SK-N-SH treated with all-trans-retinoic acid at 6 μM for 48 hours (cell line): ENCODE measurements around the gene CCND3.

ENCODE experiments used
- ATAC-seq: fragments of 200-7000 bp; cut with Tn5 transposase; 3 replicates; pipeline ENCODE4 v1.9.1; 2020; ENCODE audit warnings: mild to moderate bottlenecking, moderate library complexity
- ARNTL ChIP-seq: fragments of 450-650 bp; formaldehyde crosslinking; IDR thresholded peaks from 2 replicates; pipeline ENCODE4 v1.5.0; 2020; ENCODE audit warnings: low read depth, mild to moderate bottlenecking, moderate library complexity, borderline replicate concordance
- BACH2 ChIP-seq: fragments of 250-450 bp; sonication (Bioruptor Pico); IDR thresholded peaks from 2 replicates; pipeline ENCODE4 v1.9.0; 2021; ENCODE audit warnings: mild to moderate bottlenecking, borderline replicate concordance
- CREB5 ChIP-seq: fragments of 250-450 bp; sonication (Bioruptor Pico); IDR thresholded peaks from 2 replicates; pipeline ENCODE4 v1.5.1; 2020; ENCODE audit warnings: low read depth, mild to moderate bottlenecking, moderate library complexity
- CSDC2 ChIP-seq: fragments of 250-450 bp; sonication (Bioruptor Pico); IDR thresholded peaks from 2 replicates; pipeline ENCODE4 v1.5.0; 2020; ENCODE audit warnings: mild to moderate bottlenecking, moderate library complexity
- CSRNP3 ChIP-seq: fragments of 250-450 bp; sonication (Bioruptor Pico); IDR thresholded peaks from 2 replicates; pipeline ENCODE4 v1.5.1; 2021; ENCODE audit warnings: mild to moderate bottlenecking, moderate library complexity
- ESRRG ChIP-seq: fragments of 250-450 bp; sonication (Bioruptor Pico); IDR thresholded peaks from 2 replicates; pipeline ENCODE4 v1.6.1; 2021; ENCODE audit warnings: mild to moderate bottlenecking
- GLIS3 ChIP-seq: fragments of 250-450 bp; sonication (Bioruptor Pico); IDR thresholded peaks from 2 replicates; pipeline ENCODE4 v1.5.0; 2020; ENCODE audit warnings: mild to moderate bottlenecking, moderate library complexity
- ISL1 ChIP-seq: fragments of 250-450 bp; sonication (Bioruptor Pico); IDR thresholded peaks from 2 replicates; pipeline ENCODE4 v2.1.2; 2022; ENCODE audit warnings: mild to moderate bottlenecking, moderate library complexity
- OSR1 ChIP-seq: fragments of 250-450 bp; sonication (Bioruptor Pico); IDR thresholded peaks from 2 replicates; pipeline ENCODE4 v1.8.0; 2022; ENCODE audit warnings: moderate library complexity, mild to moderate bottlenecking, inconsistent platforms
- PATZ1 ChIP-seq: fragments of 250-450 bp; sonication (Bioruptor Pico); IDR thresholded peaks from 2 replicates; pipeline ENCODE4 v1.8.0; 2020; ENCODE audit warnings: mild to moderate bottlenecking, moderate library complexity, borderline replicate concordance
- POU6F1 ChIP-seq: fragments of 250-450 bp; sonication (Bioruptor Pico); IDR thresholded peaks from 2 replicates; pipeline ENCODE4 v1.8.0; 2021; ENCODE audit warnings: low read depth, mild to moderate bottlenecking, moderate library complexity, borderline replicate concordance
- PPARA ChIP-seq: fragments of 250-450 bp; sonication (Bioruptor Pico); IDR thresholded peaks from 2 replicates; pipeline ENCODE4 v1.5.0; 2020; ENCODE audit warnings: mild to moderate bottlenecking, borderline replicate concordance
- RARB ChIP-seq: fragments of 250-450 bp; sonication (Bioruptor Pico); IDR thresholded peaks from 2 replicates; pipeline ENCODE4 v1.8.0; 2021; ENCODE audit warnings: mild to moderate bottlenecking, moderate library complexity
- SNAI2 ChIP-seq: fragments of 250-450 bp; sonication (Bioruptor Pico); IDR thresholded peaks from 2 replicates; pipeline ENCODE4 v1.5.0; 2020; ENCODE audit warnings: mild to moderate bottlenecking, moderate library complexity
- TCF4 ChIP-seq: fragments of 250-450 bp; sonication (Bioruptor Pico); IDR thresholded peaks from 2 replicates; pipeline ENCODE4 v1.8.0; 2021; ENCODE audit warnings: mild to moderate bottlenecking, moderate library complexity, borderline replicate concordance
- TOX ChIP-seq: fragments of 250-450 bp; sonication (Bioruptor Pico); IDR thresholded peaks from 2 replicates; pipeline ENCODE4 v1.8.0; 2021; ENCODE audit warnings: mild to moderate bottlenecking, moderate library complexity, borderline replicate concordance
- TSHZ2 ChIP-seq: fragments of 250-450 bp; sonication (Bioruptor Pico); IDR thresholded peaks from 2 replicates; pipeline ENCODE4 v1.5.0; 2020; ENCODE audit warnings: mild to moderate bottlenecking, moderate library complexity
- ZC3H10 ChIP-seq: fragments of 250-450 bp; sonication (Bioruptor Pico); IDR thresholded peaks from 2 replicates; pipeline ENCODE4 v1.5.1; 2021; ENCODE audit warnings: mild to moderate bottlenecking, moderate library complexity
- ZFP30 ChIP-seq: fragments of 450-650 bp; formaldehyde crosslinking; IDR thresholded peaks from 2 replicates; pipeline ENCODE4 v1.5.0; 2022; ENCODE audit warnings: mild to moderate bottlenecking, moderate library complexity
- ZNF565 ChIP-seq: fragments of 450-650 bp; formaldehyde crosslinking; conservative IDR thresholded peaks from 2 replicates; pipeline ENCODE4 v1.5.0; 2020; ENCODE audit warnings: low read depth, mild to moderate bottlenecking, moderate library complexity
- ZNF70 ChIP-seq: fragments of 450-650 bp; formaldehyde crosslinking; IDR thresholded peaks from 2 replicates; pipeline ENCODE4 v1.5.0; 2020; ENCODE audit warnings: mild to moderate bottlenecking, moderate library complexity
- ZNF8 ChIP-seq: fragments of 450-650 bp; formaldehyde crosslinking; IDR thresholded peaks from 2 replicates; pipeline ENCODE4 v1.5.0; 2020; ENCODE audit warnings: mild to moderate bottlenecking, moderate library complexity

Gene CCND3

GRCh38 chr6:41892921-41893564, 48.6 kb downstream of the CCND3 start:
- no peak for ATAC-seq
- no peak for TF ChIP-seq ZNF70
- no peak for TF ChIP-seq BACH2 (CRISPR knock-in tag)
- no peak for TF ChIP-seq ARNTL (CRISPR knock-in tag)
- TF ChIP-seq SNAI2 (CRISPR knock-in tag): no peak
- TF ChIP-seq GLIS3 (CRISPR knock-in tag): no peak
- TF ChIP-seq CSRNP3 (CRISPR knock-in tag): no peak
- no peak for TF ChIP-seq OSR1 (CRISPR knock-in tag)
- TF ChIP-seq ISL1 (CRISPR knock-in tag): no peak
- no peak for TF ChIP-seq TOX (CRISPR knock-in tag)

- TF ChIP-seq GLIS3 (CRISPR knock-in tag) (no peak), TSHZ2 (no peak), ZNF8 (CRISPR knock-in tag) (no peak), OSR1 (CRISPR knock-in tag) (no peak), ZNF70 (no peak), ISL1 (CRISPR knock-in tag) (no peak), ARNTL (CRISPR knock-in tag) (no peak), TOX (CRISPR knock-in tag) (no peak), ZC3H10 (no peak), ZNF565 (CRISPR knock-in tag) (no peak), SNAI2 (CRISPR knock-in tag) (no peak), ESRRG (CRISPR knock-in tag) (no peak), CSRNP3 (CRISPR knock-in tag) (no peak), PATZ1 (no peak), ZFP30 (CRISPR knock-in tag) (no peak), CSDC2 (CRISPR knock-in tag) (no peak), BACH2 (CRISPR knock-in tag) (no peak), RARB (no peak), TCF4 (no peak), POU6F1 (no peak)
- ATAC-seq: no peak
These were observed 54.3 kb downstream of the CCND3 start for GRCh38 chr6:41887331-41887751.

GRCh38 chr6:41885930-41886329, 55.7 kb downstream of the CCND3 start:
- no peak for ATAC-seq

More at GRCh38 chr6:41885930-41886329, 55.7 kb downstream of the CCND3 start:
- TF ChIP-seq RARB (no peak), SNAI2 (CRISPR knock-in tag) (no peak), OSR1 (CRISPR knock-in tag) (no peak), ESRRG (CRISPR knock-in tag) (no peak), CREB5 (CRISPR knock-in tag) (no peak), ZFP30 (CRISPR knock-in tag) (no peak), PPARA (CRISPR knock-in tag) (no peak), ZNF8 (CRISPR knock-in tag) (no peak)
- TF ChIP-seq, all 23 proteins: peak for 0
